ENCODE data around the gene XPNPEP1.

DNA sequence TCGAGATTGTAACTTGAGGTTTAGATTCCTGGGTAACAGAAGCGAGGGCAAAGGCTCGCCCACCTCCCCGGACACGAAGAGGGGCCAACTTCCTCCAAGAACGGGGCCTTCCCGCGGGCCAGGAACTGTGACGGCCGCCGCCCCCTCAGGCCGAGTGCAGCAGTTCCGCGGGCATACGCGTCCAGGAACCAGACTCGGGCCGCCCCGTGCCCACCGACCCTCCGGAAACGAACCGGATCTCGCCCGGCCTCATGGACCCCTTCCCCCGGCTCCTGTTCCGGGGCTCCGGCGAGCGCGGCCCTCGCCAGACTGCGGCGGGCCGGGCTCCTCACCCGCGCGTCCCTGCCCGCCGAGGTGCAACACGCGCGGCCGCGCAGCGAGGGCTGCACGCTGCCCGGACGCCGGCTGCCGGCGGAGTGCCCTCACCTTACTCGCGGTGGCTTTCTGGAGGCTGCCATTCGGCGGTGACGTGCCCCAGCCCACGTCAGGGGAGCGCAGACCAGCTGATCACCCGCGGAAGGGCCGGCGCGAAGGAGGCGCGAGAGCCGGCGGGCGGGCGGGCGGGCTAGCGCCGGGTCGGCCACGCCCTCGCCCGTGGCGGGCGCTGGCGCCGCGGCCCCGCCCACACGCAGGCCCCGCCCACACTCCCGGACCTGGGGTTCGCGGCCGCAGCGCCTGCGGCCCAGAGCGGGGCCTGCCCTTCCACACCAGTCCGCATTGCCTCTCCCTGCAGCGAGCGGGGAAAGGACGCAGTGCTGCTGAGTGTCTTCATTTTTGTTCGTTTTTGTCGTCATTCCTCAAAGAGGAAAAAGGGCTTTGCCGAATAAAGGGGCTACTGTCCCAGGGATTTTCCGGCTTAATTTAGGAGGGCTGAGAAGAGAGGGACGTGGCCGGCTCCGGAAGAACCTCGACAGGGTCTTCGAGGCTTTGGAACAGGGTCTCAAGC is at the start of gene XPNPEP1:
- TF ChIP-seq, protein P1, sequence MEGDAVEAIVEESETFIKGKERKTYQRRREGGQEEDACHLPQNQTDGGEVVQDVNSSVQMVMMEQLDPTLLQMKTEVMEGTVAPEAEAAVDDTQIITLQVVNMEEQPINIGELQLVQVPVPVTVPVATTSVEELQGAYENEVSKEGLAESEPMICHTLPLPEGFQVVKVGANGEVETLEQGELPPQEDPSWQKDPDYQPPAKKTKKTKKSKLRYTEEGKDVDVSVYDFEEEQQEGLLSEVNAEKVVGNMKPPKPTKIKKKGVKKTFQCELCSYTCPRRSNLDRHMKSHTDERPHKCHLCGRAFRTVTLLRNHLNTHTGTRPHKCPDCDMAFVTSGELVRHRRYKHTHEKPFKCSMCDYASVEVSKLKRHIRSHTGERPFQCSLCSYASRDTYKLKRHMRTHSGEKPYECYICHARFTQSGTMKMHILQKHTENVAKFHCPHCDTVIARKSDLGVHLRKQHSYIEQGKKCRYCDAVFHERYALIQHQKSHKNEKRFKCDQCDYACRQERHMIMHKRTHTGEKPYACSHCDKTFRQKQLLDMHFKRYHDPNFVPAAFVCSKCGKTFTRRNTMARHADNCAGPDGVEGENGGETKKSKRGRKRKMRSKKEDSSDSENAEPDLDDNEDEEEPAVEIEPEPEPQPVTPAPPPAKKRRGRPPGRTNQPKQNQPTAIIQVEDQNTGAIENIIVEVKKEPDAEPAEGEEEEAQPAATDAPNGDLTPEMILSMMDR (IDR thresholded peaks at IDR 0.05; ENCODE audit: low read depth, low read length): no peak
- no peak for TF ChIP-seq EZH2phosphoT487 (IDR thresholded peaks at IDR 0.05; ENCODE audit: low read depth)
